Fibroblast of lung (primary cell): Measurements from ENCODE around the gene ZSCAN21.

Experiments used
- CTCF ChIP-seq, 2 donors: IDR thresholded peaks in 1 of 2; conservative IDR thresholded peaks in 1 of 2; 1 replicate in 1 of 2; 2 replicates in 1 of 2; pipeline ENCODE4 v1.5.1; 2011 to 2012; ENCODE audit warnings: low read length in 2 of 2, control low read depth in 1 of 2, inconsistent platforms in 1 of 2, low read depth in 1 of 2, mild to moderate bottlenecking in 1 of 2
- EZH2 ChIP-seq: IDR thresholded peaks from 2 replicates; pipeline ENCODE4 v1.5.1; 2012; ENCODE audit warnings: low read length, control low read depth, mild to moderate bottlenecking; ENCODE audit errors: missing control alignments

- TF ChIP-seq CTCF (conservative IDR thresholded peaks at IDR 0.05 in 1 of 2, IDR thresholded peaks at IDR 0.05 in 1 of 2; ENCODE audit: low read depth in 1 of 2, low read length in 2 of 2) (no peak), EZH2 (no peak)
Measured at GRCh38 chr7:100022621-100023020, 27.0 kb upstream of the ZSCAN21 start.
